ENCODE data around the gene SEC31B.

SEC31B gene

DNA sequence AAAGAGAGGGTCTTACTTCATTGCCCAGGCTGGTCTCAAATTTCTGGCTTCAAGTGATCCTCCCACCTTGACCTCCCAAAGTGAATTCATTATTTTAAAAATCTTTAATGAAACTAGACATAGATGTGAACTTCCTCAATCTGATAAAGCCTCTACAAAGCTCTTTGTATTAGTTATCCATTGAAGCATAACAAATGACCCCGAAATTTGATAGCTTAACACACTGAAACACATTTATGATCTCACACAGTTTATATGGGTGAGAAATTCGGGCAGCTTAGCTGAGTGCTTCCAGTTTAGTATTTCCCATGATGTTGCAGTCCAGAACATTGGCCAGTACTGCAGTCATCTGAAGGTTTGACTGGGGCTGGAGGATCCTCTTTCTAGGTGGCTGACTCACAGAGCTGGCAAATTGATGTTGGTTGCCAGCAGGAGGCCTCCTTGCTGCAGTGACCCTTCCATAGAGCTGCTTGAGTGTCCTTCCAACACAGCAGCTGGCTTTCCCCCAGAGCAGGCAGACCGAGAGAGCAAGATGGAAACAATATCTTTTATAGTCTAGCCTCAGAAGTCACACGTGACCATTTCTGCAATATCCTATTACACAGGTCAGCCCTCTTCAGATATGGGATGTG is 73.4 kb downstream of the SEC31B start:
- no peak for DNase-seq (ENCODE audit: low read depth in 3 of 3, low spot score in 1 of 3)

DNA sequence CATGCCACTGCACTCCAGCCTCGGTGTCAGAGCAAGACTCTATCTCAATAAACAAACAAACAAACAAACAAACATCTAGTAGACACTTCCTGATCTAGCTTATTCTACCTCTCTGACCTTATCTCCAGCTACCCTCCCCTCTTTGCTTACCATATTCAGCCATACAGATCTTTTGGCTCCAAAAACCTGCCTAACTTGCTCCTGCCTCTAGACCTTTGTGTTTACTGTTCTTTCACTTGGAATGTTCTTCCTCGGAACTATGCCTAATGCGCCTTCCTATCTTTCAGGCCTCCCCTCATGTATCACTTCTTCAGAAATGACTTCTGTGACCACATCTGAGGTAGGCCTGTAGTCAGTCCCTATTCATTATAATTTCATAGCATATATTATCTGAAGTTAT is 77.1 kb downstream of the SEC31B start:
- DNase-seq (ENCODE audit: low read depth in 3 of 3, low spot score in 1 of 3), result no peak

DNA sequence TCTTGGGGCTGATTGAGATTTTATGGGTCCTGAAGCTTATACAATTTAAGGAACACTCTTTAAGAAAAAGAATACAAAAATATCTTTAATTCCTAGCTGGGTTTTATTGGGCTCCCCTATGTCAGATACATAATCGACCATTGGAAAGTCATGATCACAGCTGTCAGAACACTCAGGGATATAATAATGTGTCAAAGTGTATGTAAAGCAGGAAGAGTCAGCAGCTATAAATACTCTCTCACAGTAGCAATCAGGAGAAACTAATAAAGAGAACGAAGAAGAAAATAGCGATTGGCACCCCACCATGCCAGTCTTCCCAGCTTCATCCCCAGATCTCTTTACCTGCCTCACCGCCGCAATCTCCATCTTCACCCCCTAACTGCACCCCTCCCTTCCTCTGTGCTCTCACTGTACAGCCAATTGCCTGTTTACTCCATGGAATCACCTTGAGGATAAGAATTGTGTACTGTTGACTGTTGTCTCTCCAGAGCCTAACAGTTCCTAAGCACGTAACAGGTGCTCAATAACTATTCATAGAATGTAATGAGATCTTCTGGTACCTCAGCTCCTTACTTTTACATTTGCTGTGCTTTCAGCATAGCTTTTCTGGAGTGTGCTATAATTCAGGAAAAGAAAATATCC is 80.9 kb downstream of the SEC31B start:
- DNase-seq (ENCODE audit: low read depth in 3 of 3, low spot score in 1 of 3), result no peak
